Stimulated activated CD8-positive, alpha-beta memory T cell treated with anti-CD3 and anti-CD28 coated beads, Interleukin-15, amount 100 ng/mL, for 1 hour (primary cell): Measurements from ENCODE around the gene MITF.
"Not testable (repeated sequence)": the region's sequence is repeated elsewhere in the genome, so short reads cannot be mapped to it uniquely, and the experiment has no call there.

Experiments
- DNase-seq: peaks from one replicate; pipeline ENCODE4 v3.0.0-alpha.2; 2020; ENCODE audit warnings: low read depth

The MITF gene

DNA sequence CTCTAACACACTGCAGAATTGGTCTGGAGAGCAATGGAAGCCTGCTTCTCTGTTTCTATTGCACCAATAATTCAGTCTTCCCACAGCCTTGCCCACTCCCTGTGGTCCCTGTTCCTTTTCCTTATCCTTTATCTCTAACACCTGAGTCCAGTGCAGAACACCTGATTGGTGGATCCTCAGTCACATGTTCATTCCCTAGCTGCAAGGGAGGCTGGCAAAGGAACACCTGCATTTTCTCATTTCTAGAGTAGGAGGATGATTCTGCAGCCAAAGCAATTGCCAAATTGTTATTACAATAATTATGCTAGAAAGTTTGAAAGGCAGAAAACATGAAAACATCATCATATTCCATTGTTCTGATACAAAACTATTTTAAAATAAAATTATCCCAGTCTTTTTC, 176.5 kb downstream of the MITF start:
- DNase-seq: no peak

DNA sequence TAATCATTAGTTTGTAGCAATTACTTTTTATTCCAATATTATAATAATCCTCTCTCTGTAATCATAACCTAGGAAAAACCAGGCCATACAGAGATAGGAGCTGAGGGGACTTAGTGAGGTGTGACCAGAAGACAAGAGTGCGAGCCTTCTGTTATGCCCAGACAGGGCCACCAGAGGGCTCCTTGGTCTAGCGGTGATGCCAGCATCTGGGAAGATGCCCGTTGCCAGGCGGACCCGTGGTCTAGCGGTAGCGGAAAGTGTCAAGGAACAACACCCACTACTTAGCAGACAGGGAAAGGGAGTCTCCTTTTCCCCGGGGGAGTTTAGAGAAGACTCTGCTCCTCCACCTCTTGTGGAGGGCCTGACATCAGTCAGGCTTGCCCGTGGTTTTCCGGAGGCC, 180.7 kb downstream of the MITF start:
- not testable (repeated sequence) for DNase-seq

DNA sequence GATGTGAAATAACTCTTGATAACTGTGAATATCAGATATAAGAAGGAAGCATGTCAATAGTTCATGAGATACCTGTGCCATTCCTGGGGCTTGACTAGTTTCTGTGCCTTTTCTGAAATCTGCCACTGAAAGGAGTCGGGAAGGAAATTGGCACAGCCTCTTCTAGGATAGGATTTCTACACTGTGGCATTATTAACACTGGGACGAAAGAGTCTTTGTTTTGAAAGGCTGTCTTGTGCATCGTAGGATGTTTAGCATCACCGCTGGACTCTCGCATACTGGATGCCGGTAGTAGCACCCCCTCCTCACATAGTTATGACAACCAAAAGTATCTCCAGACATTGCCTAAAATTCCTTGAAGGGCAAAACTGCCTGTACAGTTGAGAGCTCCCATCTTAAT, 182.4 kb downstream of the MITF start:
- DNase-seq: no peak

DNA sequence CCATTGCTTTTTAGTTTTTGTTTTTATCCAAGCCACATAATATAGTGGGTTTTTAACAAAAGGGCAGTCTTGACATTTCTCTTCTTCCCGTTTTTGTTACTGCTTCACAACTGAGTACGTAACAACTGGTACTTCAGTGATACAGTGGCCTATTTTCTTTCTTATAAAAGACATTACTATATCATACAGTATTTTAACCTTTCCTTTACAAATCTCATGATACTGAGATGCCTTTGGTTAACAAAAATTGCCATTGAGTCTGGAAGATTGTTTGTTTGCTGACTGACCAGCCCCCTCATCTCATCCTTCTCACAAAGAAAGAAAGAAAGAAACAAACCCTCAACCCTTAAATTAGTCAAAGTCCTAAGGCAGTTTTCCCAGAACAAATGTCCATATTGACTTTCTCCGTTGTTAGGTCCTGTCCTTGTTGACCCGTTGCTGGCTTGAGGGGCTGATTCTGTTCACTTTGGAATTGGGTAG, 183.3 kb downstream of the MITF start:
- DNase-seq: no peak

DNA sequence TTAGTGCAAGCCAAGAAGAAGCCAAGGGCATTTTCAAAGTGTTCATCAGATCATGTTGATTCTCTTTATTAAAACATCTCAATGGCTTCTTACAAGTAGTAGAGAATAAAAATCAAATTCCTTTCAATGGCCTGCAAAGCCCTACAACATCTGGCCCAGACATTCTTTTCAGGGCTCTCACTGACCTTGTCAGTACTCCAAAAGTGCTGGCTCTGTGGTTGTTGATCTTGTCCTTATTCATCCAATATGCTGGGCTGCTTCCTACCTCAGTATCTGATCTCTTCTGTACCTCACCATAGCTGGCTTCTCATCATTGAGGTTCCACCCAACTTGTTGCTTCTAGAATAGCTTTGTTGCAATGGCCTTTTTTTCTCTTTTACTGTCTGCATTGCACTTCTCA, 186.2 kb downstream of the MITF start:
- DNase-seq: no peak

DNA sequence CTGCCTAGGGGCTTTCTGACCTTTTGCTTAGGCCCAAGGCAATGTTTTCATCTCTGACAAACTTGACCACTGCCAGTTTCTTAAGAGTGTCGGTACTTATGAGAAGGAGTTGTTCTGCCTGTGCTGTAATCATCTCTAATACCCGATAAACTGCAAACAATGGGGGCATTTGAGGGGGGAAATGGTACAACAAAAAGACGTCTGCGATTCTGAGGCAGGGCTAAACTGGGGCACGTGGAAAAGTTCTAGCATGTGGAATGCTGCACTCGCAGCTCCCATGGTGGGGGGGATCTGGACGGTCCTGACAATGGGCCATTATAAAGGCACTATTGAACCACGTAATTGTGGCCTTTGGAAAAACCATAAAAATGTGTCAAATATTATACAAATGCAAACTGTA, 187.1 kb downstream of the MITF start:
- no peak for DNase-seq

DNA sequence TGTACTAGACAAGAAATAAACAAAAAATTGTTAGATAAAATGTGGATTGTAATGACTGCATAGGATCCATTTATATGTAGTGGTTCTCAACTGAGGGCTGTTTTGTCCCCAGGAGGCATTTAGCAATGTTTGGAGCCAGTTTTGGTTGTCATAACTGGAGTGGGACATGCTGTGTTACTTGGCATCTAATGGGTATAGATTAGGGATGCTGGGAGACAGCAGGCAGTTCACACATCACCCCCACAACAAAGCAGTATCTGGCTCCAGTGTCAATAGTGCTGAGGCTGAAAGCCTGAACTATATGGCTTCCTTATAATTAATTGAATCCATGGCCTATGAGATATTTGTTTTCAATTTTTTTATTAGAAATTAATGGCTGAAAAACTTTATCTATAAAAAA, 188.3 kb downstream of the MITF start:
- no peak for DNase-seq

DNA sequence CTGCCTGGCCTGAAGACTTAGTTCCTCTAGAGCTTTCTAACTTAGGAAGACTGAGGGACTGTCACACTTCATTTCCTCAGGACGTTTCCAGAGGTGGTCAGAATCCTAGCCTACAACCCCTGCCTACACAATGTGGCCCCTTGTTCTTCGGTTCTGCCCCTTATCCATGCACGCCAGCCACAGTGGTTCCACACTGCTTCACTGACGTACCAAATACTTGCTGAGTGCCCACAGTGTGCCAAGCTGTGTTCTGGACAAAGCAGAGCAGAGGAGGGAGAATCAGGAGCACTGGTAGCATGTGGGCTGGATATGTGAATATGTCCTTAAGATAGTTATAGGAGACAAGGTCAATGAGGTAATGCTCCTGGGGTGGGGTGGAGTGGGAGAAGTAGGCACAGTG, 189.8 kb downstream of the MITF start:
- no peak for DNase-seq

DNA sequence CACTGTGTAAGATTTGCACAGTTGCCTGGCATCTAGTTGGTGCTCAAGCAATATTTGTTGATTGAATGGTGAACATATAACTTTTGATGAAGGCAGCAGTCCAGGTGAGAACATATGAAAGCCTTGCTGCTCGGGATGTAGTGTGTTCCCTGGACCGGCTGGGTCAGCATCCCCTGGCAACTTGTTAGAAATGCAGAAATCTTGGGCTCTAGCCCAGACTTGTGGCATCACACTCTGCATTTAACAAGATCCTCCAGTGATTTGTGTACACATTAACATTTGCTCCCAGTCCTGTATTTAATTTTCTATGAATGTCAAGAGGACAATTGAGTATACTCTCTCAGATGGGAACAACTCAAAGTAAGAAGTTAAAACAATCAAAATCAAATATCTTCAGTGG, 191.3 kb downstream of the MITF start:
- DNase-seq: no peak

DNA sequence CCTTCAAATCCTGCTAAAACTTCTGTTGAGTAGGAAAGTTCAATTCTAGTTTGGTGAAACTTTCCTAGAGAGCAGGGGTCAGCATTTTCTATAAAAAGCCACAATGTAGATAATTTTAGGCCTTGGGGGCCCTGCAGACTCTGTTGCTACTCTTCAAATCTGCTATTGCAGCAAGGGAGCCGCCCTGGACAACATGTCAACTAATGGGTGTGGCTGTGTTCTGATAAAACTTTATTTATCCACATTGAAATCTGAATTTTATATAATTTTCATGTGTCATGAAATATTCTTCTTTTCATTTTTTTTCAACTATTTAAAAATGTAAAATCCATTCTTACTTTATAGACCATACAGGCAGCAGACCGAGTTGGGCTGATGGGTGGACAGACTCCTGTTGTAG, 192.8 kb downstream of the MITF start:
- no peak for DNase-seq

DNA sequence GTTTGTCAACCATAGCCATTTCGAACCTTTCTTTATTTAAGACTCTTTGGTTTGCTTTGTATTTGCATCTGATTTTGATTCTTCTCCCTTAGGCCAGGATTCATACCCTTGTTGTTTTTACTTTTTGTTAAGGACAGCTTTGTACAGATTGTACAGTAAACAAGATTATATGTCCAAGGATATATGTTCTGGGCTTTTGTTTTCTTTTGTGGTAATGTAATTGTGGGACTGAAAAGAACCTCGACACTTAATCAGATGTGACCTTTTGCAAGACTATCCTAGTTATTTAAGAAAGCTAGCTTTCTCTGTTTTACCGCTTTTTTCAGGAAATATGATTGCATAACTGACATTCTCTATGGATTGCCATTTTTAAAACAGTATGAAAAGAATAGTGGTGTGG, 193.2 kb downstream of the MITF start:
- DNase-seq: no peak

DNA sequence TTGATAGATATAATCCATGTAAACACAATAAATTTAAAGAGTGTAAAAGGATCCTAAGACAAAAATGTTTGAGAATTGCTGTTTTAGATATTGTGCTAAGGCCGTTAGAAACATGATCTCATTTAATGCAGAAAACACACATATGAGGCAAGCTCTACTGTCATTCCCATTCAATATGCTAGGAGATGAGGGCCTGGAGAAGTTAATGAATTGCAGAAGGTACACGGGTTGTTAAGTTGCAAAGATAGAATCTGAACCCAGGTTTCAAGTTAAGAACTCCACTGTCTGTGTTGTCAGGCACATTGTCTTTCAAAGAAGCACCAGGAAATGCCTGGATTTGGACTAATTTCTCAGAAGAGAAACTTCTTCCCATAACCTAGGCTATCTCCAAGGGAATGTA, 195.1 kb downstream of the MITF start:
- no peak for DNase-seq

DNA sequence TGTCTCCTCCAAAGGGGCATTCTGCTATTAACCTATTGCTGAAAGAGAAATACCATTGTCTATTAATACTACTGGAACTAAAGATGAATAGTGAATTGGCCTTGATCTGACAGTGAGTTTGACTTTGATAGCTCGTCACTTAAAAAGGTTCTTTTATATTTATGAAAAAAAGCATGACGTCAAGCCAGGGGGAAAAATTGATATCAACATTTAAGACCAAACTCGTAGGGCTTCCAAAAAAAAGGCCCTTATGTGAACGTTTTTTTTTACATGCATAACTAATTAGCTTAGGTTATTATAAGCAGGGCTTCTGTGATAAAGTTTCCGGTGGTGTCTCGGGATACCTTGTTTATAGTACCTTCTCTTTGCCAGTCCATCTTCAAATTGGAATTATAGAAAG, 197.0 kb downstream of the MITF start:
- no peak for DNase-seq

DNA sequence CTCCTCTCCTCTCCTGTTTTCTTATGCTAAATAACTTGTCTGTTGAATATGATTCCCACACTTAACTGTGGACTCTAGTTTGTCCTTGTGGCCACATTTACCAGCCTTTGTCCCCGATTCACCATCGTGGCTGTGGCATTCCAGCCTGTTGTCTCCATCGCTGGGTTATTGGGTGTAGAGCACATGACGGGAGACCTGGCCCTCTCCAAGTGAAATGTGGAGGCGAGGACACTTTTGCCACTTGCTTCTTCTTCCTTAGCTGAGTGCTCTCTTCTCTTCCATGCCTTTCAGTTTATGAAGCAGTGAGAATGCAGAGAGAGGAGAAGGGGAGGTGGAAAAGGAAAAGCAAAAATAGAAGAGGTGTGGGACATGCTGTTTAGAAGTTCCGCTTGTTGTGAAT, 198.8 kb downstream of the MITF start:
- no peak for DNase-seq

DNA sequence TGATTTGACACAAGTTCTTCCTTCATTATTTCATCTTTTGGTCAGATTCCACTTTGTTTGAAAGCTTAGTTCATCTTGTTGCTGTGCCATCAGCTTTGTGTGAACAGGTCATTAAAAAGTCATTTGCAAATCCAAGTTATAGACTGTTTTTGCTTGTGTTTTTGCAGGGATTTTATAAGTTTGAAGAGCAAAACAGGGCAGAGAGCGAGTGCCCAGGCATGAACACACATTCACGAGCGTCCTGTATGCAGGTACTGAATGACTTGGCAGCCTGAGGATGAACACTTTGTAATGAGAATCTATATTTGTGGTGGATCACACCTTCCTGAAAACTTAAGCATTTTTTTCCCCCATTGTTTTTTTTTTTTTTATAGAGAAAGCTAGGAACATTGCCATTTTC, 199.7 kb downstream of the MITF start:
- no peak for DNase-seq

DNA sequence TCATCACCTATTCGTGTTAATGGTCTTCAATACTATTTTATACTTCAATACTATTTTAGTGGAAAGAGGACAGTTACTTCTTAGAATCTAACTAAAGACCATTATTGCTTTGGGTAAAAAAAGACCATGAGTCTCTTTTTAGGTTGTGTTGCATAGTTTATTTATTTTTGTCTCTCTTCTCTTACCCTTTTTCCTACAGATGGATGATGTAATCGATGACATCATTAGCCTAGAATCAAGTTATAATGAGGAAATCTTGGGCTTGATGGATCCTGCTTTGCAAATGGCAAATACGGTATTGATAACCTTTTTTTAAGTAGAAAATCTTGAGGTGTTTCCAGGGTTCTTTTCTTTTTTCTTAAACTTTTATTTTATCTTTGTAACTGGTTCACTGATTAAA, 201.8 kb downstream of the MITF start:
- no peak for DNase-seq

DNA sequence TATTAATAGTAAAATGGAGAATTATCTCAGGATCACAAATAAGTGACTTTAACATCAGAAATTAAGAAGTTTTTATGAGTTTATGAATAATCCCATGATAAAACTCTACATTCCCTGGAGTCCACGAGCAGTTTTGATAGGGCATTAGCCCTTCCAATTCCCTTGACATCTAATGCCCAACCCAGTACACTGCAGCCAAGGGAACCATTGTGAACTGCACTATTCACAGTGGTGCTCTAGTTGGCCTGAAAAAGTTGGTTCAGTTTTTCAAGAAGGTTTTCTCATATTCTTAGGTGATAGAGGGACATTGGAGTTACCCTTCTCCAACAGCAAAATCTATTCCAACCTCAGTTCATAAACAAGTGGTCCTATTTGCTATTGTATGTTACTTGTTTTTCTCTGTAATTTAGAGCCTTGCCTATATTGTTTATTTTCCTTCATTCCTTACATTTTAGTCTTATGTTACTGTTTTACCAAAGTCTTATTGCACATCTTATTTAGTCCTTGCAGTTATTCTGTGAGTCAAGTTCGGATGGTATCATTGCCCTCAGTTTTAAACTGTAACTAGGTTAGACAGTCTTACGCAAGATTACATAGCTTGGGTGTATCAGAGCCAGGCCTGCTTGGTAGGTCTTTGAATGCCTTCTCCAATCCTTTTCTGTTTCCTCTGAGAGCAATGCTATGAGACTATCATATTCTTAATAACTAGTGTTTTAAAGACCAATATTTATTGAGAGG, 202.3 kb downstream of the MITF start:
- no peak for DNase-seq

DNA sequence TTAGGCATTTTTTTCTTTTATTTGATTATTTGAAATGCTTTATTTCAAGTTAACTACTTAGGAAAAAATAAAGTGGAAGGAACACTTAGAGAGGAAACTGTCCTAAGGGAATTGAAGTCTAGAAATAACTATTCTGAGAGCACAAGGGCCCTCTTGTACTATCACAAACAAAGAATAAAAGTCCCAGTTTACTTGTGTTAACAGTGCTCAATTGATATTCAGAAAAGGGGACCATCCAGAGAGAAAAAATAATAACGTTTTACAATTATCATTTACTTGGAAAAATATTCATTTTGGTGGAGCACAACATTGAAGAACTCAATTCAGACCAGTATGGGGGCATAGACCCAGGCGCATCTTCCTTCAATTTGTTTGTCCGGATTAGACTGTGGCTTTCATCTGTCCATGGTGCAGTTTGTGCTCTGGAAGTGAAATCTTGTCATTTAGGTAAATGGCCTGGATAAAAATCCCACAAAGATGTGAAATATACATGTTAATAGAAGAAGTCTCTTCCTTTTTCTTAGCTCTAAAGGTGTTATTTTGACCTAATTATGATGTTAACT, 205.7 kb downstream of the MITF start:
- no peak for DNase-seq

DNA sequence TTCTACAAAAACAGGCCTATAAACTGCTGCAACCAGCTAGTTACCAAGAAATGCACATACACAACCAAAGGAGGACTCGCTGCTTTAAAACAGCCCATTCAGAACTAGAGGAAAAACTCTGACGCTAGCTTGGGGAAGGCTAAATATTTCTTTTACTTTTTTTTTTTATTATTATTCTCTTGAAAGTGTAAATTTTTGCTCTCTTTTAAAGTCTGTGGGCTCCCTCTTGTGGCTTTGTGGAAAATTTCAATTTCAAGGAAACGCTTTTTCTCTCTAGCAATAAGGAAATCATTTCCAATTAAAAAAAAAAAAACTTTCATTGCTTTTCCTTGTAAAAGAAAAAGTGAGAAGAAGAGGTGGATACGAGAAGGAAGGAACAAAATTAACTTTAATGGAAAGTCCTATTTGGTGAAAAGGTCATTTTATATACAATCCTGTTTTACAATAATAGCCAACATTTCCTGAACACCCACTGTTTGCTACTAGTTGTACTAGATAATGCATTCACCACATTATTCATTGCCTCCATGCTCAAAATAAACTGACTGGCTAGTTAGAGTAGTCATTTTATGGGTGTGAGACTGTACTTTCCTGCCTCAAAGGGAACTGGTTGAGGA, 209.1 kb downstream of the MITF start:
- no peak for DNase-seq

DNA sequence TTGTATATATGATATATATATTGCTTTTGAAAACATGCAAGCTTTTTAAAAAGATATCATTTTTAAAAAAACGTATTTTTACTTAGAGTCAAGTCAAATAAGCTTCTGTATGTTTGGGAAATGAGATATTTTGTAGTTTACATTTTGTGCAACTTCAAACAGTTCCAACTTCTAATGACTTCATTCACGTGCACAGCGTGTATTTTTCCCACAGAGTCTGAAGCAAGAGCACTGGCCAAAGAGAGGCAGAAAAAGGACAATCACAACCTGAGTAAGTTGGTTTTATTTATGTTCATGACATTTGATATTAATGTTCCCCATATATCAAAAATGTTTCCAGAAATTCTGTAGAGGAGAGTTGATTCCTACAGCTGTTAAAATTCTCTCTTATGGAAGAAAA, 212.4 kb downstream of the MITF start:
- no peak for DNase-seq

DNA sequence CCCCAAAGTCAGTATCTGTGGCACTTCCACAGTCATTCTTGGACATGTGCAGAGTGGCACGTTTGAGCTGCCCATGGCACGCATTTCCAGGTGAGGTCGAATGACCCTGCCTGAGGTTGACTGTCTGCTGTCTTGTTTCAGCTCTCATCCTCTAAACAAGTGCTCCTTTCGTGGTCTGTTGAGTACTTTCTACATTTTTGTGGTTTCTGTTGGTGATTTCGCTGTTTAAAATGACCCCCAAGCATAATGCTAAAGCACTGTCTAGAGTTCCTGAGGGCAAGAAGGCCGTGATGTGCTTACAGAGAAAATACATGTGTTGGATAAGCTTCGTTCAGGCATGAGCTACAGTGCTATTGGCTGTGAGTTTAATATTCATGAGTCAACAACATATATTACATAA, 220.3 kb downstream of the MITF start:
- no peak for DNase-seq

DNA sequence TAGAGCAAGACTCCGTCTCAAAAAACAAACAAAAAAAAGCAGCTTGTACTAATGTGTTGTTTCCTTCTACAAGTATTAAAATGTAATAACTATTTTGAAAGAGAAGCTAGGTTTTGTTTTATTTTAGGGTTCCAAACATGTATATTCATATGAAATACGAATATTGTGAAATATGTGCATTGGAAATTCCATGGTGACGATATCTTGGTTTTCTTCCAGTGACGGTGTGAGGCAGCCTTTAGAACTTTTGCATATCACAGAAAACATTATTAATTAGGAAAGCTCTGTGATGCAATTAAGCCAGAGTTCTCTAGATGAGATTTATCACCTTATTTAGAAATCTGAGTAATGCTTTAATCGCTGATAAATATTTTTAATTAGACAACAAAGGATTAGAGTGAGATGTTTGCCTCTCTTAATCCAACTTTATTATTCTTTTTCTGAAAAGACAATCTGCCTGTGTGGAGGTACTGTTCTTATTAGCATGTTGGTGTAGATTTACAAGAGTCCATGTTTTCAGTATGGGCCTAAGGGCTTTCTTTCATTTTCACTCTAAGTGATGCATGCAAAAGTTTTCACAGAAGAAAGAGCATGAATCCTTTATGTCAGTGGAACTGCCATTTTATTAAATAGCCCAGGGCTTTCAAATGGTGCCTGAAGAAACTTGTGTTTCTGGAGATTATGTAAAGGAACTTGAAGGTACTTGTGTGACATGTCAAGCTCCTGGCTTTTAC, 222.6 kb downstream of the MITF start:
- DNase-seq: no peak

DNA sequence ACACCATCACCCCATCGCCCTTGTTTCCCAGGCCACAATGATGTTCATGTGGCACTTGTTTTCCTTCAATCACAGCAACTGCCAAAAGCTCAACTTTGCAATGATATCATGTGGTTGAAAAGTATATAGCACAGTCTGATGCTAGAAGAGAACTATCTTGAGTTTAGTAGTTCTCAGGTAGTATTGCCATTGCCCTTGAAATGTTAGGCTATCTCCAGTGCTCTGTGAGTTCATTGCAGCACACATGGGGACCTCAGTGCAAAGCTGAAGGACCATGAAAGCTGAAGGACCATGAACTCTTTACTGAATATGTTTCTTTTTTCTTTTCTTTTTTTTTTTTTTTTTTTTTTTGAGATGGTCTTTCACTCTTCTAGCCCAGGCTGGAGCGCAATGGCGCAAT, 224.4 kb downstream of the MITF start:
- DNase-seq: no peak
